Activated CD8-positive, alpha-beta memory T cell treated with anti-CD3 and anti-CD28 coated beads, Interleukin-2, amount 10 ng/mL, durations not matched to agents 7 days and 5 days (primary cell): ENCODE data around the gene CUX1. TPM values are rescaled to one million over a fixed set of nuclear protein-coding genes. Genes with fewer than 3 reads are reported as not detected.
"Not testable (repeated sequence)": the region's sequence is repeated elsewhere in the genome, so short reads cannot be mapped to it uniquely, and the experiment has no call there.

Experiments used
- ATAC-seq: fragments of 150-1000 bp; cut with Tn5 transposase; one replicate; pipeline ENCODE4 v1.10.0; 2021; ENCODE audit warnings: moderate library complexity
- CTCF ChIA-PET: fragments of 350-600 bp; sonication (Branson Sonifier 250); formaldehyde crosslinking; loops from one replicate; lab custom pipeline; 2021; ENCODE audit warnings: antibody characterized with exemption; lab: Charles Lee
- DNase-seq: peaks from one replicate; pipeline ENCODE4 v3.0.0-alpha.2; 2020
- H3K27ac Mint-ChIP-seq: one replicate; pipeline ENCODE4 v1.8.0; 2021; ENCODE audit warnings: mild to moderate bottlenecking, mixed read lengths
- H3K27me3 Mint-ChIP-seq: one replicate; pipeline ENCODE4 v1.8.0; 2021; ENCODE audit warnings: mixed read lengths
- H3K36me3 Mint-ChIP-seq: one replicate; pipeline ENCODE4 v1.8.0; 2021; ENCODE audit warnings: mild to moderate bottlenecking, mixed read lengths
- H3K4me1 Mint-ChIP-seq: one replicate; pipeline ENCODE4 v1.8.0; 2021; ENCODE audit warnings: mixed read lengths
- H3K4me3 Mint-ChIP-seq: one replicate; pipeline ENCODE4 v1.8.0; 2021; ENCODE audit warnings: mild to moderate bottlenecking, moderate library complexity, mixed read lengths
- H3K9me3 Mint-ChIP-seq: one replicate; pipeline ENCODE4 v1.8.0; 2022; ENCODE audit warnings: low read depth, mixed read lengths
- total RNA-seq, 2 experiments: library from RNA; stranded (reverse); gene quantifications; one replicate each; pipeline ENCODE4 v1.2.3, GENCODE V29; 2021

Gene CUX1
- total RNA-seq, 2 experiments from 2014 or later = 24.0 to 28.7 TPM

GRCh38 chr7:101867681-101868080 lies 50.3 kb downstream of the CUX1 start:
- H3K4me1 Mint-ChIP-seq, CTCF ChIA-PET, DNase-seq, H3K36me3 Mint-ChIP-seq, H3K9me3 Mint-ChIP-seq, H3K27ac Mint-ChIP-seq, ATAC-seq, H3K27me3 Mint-ChIP-seq, H3K4me3 Mint-ChIP-seq: not testable (repeated sequence)

DNA sequence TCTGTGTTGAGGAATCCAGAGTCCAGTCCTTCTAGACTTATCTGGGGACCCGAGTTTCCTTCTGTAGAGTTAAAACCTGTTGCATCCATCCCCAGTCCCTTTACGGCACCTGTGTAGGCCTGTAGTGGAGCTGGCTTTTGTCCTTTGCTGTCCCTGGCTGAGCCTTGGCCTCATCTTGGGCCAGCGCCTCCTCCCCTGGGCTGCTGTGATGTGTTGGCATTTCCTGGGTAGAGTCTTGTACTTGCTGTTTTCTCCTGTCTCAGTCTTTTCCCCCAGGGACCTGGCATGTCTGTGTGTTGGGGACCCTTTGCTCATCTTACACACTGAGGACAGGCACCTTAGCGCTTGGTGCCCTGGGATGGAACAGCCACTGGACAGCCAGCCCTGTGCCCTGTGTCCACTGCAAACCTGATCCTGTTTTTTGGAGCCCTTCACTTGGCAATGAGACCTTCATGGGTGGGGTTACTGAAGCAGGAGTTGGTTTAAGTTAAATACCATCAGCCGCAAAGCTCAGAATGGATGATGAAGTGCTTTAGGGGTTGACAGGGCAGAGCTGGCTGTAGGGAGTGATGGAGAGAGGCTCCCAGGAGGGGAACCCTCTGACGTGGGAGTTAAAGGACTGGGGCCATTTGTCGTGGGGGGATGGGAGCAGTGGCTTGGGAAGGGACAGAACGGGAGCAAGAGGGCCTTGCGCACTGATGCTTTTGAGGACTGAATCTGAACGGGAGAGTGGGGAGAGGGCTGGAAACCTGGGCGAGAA lies 50.9 kb downstream of the CUX1 start:
- Mint-ChIP-seq H3K4me1 (no peaks in the 10 kb centered on the region), H3K27ac (no peak overlapping the region), H3K27me3 (no peaks in the 10 kb centered on the region), H3K36me3 (no peaks in the 10 kb centered on the region), H3K9me3 (no peaks in the 10 kb centered on the region), H3K4me3 (no peak overlapping the region)
- ATAC-seq (no peak), DNase-seq (no peak)
- CTCF ChIA-PET = no interaction called here

- Mint-ChIP-seq H3K27me3 (no peaks in the 10 kb centered on the region), H3K36me3 (no peaks in the 10 kb centered on the region), H3K9me3 (no peaks in the 10 kb centered on the region), H3K4me3 (no peak overlapping the region), H3K4me1 (no peaks in the 10 kb centered on the region), H3K27ac (no peak overlapping the region)
- ATAC-seq (no peak), DNase-seq (no peak)
- CTCF ChIA-PET = interaction anchor here (0.6 kb wide), 1 partner anchor 152 kb away, joined by 3 read pairs; no protein-coding TSS in a partner anchor
Observed at GRCh38 chr7:101869026-101869900, 51.8 kb downstream of the CUX1 start.

DNA sequence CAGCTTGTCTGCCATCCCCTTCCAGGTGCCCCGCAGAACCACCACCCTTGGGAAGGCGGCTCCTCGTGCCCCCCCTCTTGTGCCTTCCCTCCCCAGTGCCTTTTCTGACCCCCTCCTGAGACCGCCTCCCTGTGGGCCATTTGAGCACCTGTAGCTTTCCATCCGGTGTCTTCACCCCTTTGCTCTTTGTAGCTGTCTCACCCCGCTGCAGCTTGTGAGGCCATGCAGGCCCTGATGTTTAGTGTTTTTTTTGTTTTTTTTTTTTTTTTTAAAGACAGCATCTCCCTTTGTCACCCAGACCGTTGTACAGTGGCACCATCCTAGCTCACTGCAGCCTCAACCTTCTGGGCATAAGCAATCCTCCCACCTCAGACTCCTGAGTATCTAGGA lies 52.5 kb downstream of the CUX1 start:
- Mint-ChIP-seq H3K27me3 (no peaks in the 10 kb centered on the region), H3K27ac (no peak overlapping the region), H3K4me1 (no peaks in the 10 kb centered on the region), H3K4me3 (no peak overlapping the region), H3K36me3 (no peaks in the 10 kb centered on the region), H3K9me3 (no peaks in the 10 kb centered on the region)
- no peak for ATAC-seq
- DNase-seq = no peak
- CTCF ChIA-PET = interaction anchor here (0.6 kb wide), 1 partner anchor 152 kb away, joined by 3 read pairs; no protein-coding TSS in a partner anchor

- CTCF ChIA-PET = no interaction called here
- H3K27me3 Mint-ChIP-seq = no peaks in the 10 kb centered on the region
- no peaks in the 10 kb centered on the region for H3K9me3 Mint-ChIP-seq
- DNase-seq (no peak), ATAC-seq (no peak)
- H3K36me3 Mint-ChIP-seq = no peaks in the 10 kb centered on the region
- H3K4me1 Mint-ChIP-seq = no peaks in the 10 kb centered on the region
- no peak overlapping the region for H3K4me3 Mint-ChIP-seq
- no peak overlapping the region for H3K27ac Mint-ChIP-seq
Observed at GRCh38 chr7:101870361-101871062, 53.1 kb downstream of the CUX1 start.

DNA sequence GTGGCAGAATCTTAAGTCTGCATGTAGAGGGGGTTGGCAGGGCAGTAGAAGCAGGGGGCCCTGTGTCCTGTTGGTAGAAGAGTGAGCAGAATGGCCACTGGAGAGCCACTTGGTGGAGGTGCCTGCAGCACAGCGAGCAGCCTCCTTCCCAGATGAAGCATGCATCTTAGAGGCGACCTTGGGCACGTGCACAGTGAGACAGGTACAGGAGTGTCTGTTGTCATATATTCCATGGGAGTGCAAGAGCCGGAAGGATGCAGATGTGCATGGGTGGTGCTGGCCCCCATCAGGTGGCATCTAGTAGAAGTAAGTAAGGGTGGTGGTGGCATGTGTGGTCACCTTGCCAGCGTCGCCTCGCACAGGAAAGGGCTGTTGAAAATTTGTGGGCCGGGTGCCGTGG lies 53.9 kb downstream of the CUX1 start:
- H3K27me3 Mint-ChIP-seq = no peaks in the 10 kb centered on the region
- H3K4me3 Mint-ChIP-seq = no peak overlapping the region
- DNase-seq = no peak
- CTCF ChIA-PET = no interaction called here
- ATAC-seq = no peak
- H3K9me3 Mint-ChIP-seq = no peaks in the 10 kb centered on the region
- H3K27ac Mint-ChIP-seq = no peak overlapping the region
- H3K36me3 Mint-ChIP-seq = no peaks in the 10 kb centered on the region
- H3K4me1 Mint-ChIP-seq = no peaks in the 10 kb centered on the region

DNA sequence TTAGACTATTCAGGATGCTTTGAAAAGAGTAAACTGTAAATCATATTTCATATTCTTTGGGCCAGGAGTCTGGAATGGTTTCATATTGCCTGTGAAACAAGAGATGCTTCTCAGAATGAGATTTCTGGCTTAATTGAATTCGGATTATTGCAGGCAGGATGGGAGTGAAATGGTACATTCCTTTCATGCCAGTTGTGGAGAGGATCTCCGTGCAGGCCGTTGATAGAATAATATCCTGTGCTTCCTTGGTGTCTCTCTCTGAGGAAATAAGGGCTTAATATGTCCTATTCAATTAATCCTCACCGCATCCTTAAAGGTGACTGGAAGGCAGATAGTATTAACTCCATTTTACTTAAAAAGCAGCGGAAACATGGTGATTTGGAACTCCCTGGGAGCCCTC lies 56.6 kb downstream of the CUX1 start:
- Mint-ChIP-seq H3K4me3 (no peak overlapping the region), H3K27ac (no peak overlapping the region)
- CTCF ChIA-PET = no interaction called here

GRCh38 chr7:101875283-101875846 lies 57.9 kb downstream of the CUX1 start:
- Mint-ChIP-seq H3K4me3 (no peak overlapping the region), H3K36me3 (no peaks in the 10 kb centered on the region), H3K9me3 (no peaks in the 10 kb centered on the region), H3K27me3 (no peaks in the 10 kb centered on the region), H3K4me1 (no peaks in the 10 kb centered on the region), H3K27ac (no peak overlapping the region)
- ATAC-seq = no peak
- CTCF ChIA-PET = interaction anchor here (0.8 to 1.0 kb wide), 2 partner anchors 79 to 186 kb away, joined by 3 read pairs; no protein-coding TSS in a partner anchor
- DNase-seq = no peak

More for the DNA sequence above, 56.6 kb downstream of the CUX1 start:
- Mint-ChIP-seq H3K27me3 (no peaks in the 10 kb centered on the region), H3K36me3 (no peaks in the 10 kb centered on the region), H3K4me1 (no peaks in the 10 kb centered on the region), H3K9me3 (no peaks in the 10 kb centered on the region)
- DNase-seq = no peak
- no peak for ATAC-seq

- no peak for ATAC-seq
- CTCF ChIA-PET = no interaction called here
- DNase-seq = no peak
- Mint-ChIP-seq H3K9me3 (no peaks in the 10 kb centered on the region), H3K4me1 (no peaks in the 10 kb centered on the region), H3K27me3 (no peaks in the 10 kb centered on the region), H3K36me3 (no peaks in the 10 kb centered on the region), H3K4me3 (no peak overlapping the region), H3K27ac (no peak overlapping the region)
Observed at GRCh38 chr7:101877882-101878591, 60.6 kb downstream of the CUX1 start.

GRCh38 chr7:101878938-101879337 lies 61.5 kb downstream of the CUX1 start:
- ATAC-seq (no peak), DNase-seq (no peak)
- Mint-ChIP-seq H3K4me1 (no peaks in the 10 kb centered on the region), H3K27me3 (no peaks in the 10 kb centered on the region), H3K9me3 (no peaks in the 10 kb centered on the region), H3K27ac (no peak overlapping the region), H3K36me3 (no peaks in the 10 kb centered on the region), H3K4me3 (no peak overlapping the region)
- CTCF ChIA-PET = no interaction called here

GRCh38 chr7:101879565-101879964 lies 62.1 kb downstream of the CUX1 start:
- no peak for DNase-seq
- Mint-ChIP-seq H3K27me3 (no peaks in the 10 kb centered on the region), H3K4me3 (no peak overlapping the region), H3K9me3 (no peaks in the 10 kb centered on the region), H3K4me1 (peaks cover 2% of the 10 kb centered on the region), H3K36me3 (no peaks in the 10 kb centered on the region), H3K27ac (no peak overlapping the region)
- no peak for ATAC-seq
- CTCF ChIA-PET = no interaction called here

- CTCF ChIA-PET = no interaction called here
- H3K4me3 Mint-ChIP-seq = no peak overlapping the region
- H3K27ac Mint-ChIP-seq = no peak overlapping the region
- no peaks in the 10 kb centered on the region for H3K36me3 Mint-ChIP-seq
- ATAC-seq (no peak), DNase-seq (no peak)
- H3K9me3 Mint-ChIP-seq = no peaks in the 10 kb centered on the region
- no peaks in the 10 kb centered on the region for H3K27me3 Mint-ChIP-seq
- H3K4me1 Mint-ChIP-seq = peaks cover 7% of the 10 kb centered on the region
Observed at GRCh38 chr7:101880282-101881054, 63.0 kb downstream of the CUX1 start.
